Neuronal stem cell (in vitro differentiated cells): Measurements from ENCODE around the gene STRN4.

ENCODE experiments used
- DNase-seq: peaks from one replicate; pipeline ENCODE4 v3.0.0-alpha.2; 2013; ENCODE audit warnings: low spot score
- H2AFZ ChIP-seq: one replicate; pipeline ENCODE4 v1.6.1; 2013; ENCODE audit warnings: mild to moderate bottlenecking, low read length, inconsistent platforms
- H2AK5ac ChIP-seq: 2 replicates; pipeline ENCODE4 v1.6.1; 2013; ENCODE audit warnings: low read depth, mild to moderate bottlenecking, inconsistent platforms, low read length, moderate library complexity, mixed read lengths
- H2BK120ac ChIP-seq: 2 replicates; pipeline ENCODE4 v1.6.1; 2013; ENCODE audit warnings: low read depth, mild to moderate bottlenecking, inconsistent platforms, low read length, moderate library complexity, mixed read lengths
- H2BK12ac ChIP-seq: one replicate; pipeline ENCODE4 v1.6.1; 2013; ENCODE audit warnings: low read length, inconsistent platforms
- H2BK15ac ChIP-seq: 2 replicates; pipeline ENCODE4 v1.6.1; 2013; ENCODE audit warnings: mild to moderate bottlenecking, low read length, inconsistent platforms, mixed read lengths
- H2BK5ac ChIP-seq: one replicate; pipeline ENCODE4 v1.6.1; 2013; ENCODE audit warnings: inconsistent platforms, mild to moderate bottlenecking, low read length, moderate library complexity
- H3K14ac ChIP-seq: one replicate; pipeline ENCODE4 v1.6.1; 2013; ENCODE audit warnings: low read length, inconsistent platforms
- H3K18ac ChIP-seq: 2 replicates; pipeline ENCODE4 v1.6.1; 2013; ENCODE audit warnings: low read length, inconsistent platforms
- H3K23ac ChIP-seq: 2 replicates; pipeline ENCODE4 v1.6.1; 2013; ENCODE audit warnings: low read depth, mild to moderate bottlenecking, mixed read lengths, low read length, inconsistent platforms; ENCODE audit not compliant: poor library complexity
- H3K27ac ChIP-seq: replicated peaks from 3 replicates; pipeline ENCODE4 v1.5.1; 2013; ENCODE audit warnings: low read length, inconsistent platforms
- H3K27me3 ChIP-seq, 3 experiments: 2 replicates each; pipeline ENCODE4 v1.6.1; 2013; ENCODE audit warnings: low read length in 3 of 3, mild to moderate bottlenecking in 2 of 3, inconsistent platforms in 1 of 3, low read depth in 1 of 3, mixed read lengths in 1 of 3, moderate library complexity in 1 of 3; ENCODE audit not compliant: control insufficient read depth in 3 of 3, insufficient read depth in 3 of 3
- H3K36me3 ChIP-seq, 2 donors: replicated peaks in 1 of 2; 2 replicates each; pipeline ENCODE4 v1.6.1; 2013; ENCODE audit warnings: low read length in 2 of 2; ENCODE audit not compliant: control insufficient read depth in 2 of 2, insufficient read depth in 2 of 2
- H3K4ac ChIP-seq: 2 replicates; pipeline ENCODE4 v1.6.1; 2013; ENCODE audit warnings: inconsistent platforms, mild to moderate bottlenecking, low read length, moderate library complexity
- H3K4me1 ChIP-seq, 2 donors: 1 replicate in 1 of 2; 2 replicates in 1 of 2; pipeline ENCODE4 v1.6.1; 2013; ENCODE audit warnings: low read length in 2 of 2, low read depth in 1 of 2; ENCODE audit not compliant: control insufficient read depth in 2 of 2, insufficient read depth in 1 of 2
- H3K4me2 ChIP-seq: one replicate; pipeline ENCODE4 v1.6.1; 2013; ENCODE audit warnings: mild to moderate bottlenecking, low read length, inconsistent platforms; ENCODE audit not compliant: insufficient read depth, poor library complexity, severe bottlenecking
- H3K4me3 ChIP-seq, 2 donors: 2 replicates each; pipeline ENCODE4 v1.5.1; 2013; ENCODE audit warnings: low read length in 2 of 2, mild to moderate bottlenecking in 2 of 2, inconsistent platforms in 1 of 2, moderate library complexity in 1 of 2
- H3K79me1 ChIP-seq: one replicate; pipeline ENCODE4 v1.6.1; 2013; ENCODE audit warnings: low read depth, mild to moderate bottlenecking, inconsistent platforms, low read length, moderate library complexity
- H3K9ac ChIP-seq: one replicate; pipeline ENCODE4 v1.6.1; 2013; ENCODE audit warnings: mild to moderate bottlenecking, low read depth, low read length, inconsistent platforms; ENCODE audit not compliant: poor library complexity
- H3K9me3 ChIP-seq, 2 donors: replicated peaks in 1 of 2; 2 replicates each; pipeline versions ENCODE3 to v1.6.1; 2013; ENCODE audit warnings: low read length in 2 of 2, mild to moderate bottlenecking in 2 of 2, inconsistent platforms in 1 of 2, low read depth in 1 of 2, mixed read lengths in 1 of 2, moderate library complexity in 1 of 2; ENCODE audit not compliant: control insufficient read depth in 2 of 2, insufficient read depth in 1 of 2
- H4K8ac ChIP-seq: one replicate; pipeline ENCODE4 v1.6.1; 2013; ENCODE audit warnings: low read depth, mild to moderate bottlenecking, inconsistent platforms, low read length, moderate library complexity
- H4K91ac ChIP-seq: one replicate; pipeline ENCODE4 v1.6.1; 2013; ENCODE audit warnings: low read length, low read depth, mild to moderate bottlenecking, inconsistent platforms; ENCODE audit not compliant: poor library complexity
- WGBS, 2 donors: extraction: QIAGEN DNeasy Blood & Tissue Kit; methylation state at CpG; one replicate each; pipeline ENCODE4 v1.1.7; 2013; ENCODE audit warnings: missing lambda C conversion rate in 2 of 2, mixed read lengths in 1 of 2; ENCODE audit not compliant: insufficient read length in 2 of 2, insufficient replicate concordance in 1 of 2; ENCODE audit errors: extremely low coverage in 2 of 2; 5-methylcytosine and 5-hydroxymethylcytosine counted together

The STRN4 gene

DNA sequence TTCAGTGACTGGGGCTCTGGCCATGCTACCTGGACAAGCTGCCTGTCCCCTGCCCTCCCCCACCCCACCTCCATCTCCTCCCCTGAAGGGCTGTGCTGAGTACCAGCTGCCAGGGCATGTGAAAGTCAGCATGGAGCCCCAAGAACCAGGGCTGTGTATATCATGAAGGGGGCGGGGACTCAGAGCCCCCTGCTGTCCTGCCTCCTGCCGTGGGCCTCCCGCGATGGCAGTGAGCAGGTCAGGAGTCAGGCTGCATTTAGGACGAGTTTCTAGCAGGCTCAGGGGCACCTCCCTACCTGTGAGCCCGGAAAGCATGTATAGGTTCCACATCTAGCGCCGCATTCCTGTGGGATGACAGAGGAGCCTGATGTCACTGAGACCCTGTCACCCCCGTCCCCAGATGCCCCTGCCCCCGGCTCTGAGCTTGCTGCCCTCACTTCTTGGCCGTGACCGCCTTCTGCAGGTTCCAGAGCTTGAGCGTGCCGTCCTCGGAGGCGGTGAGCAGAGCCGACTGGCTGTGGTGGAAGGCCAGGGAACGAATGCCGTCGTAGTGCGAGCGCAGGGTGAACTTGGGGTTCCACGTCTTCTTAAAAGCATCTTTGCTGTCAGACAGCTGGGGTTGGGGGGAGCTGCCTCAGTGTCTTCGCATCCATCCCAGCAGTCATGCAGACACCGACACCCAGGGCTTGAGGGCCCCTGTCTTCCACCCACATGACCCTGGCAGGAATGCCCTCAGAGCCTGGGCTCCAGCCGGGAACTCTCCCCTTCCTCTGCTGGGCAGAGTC is 21.0 kb downstream of the STRN4 start:
- H2BK120ac ChIP-seq: no peak overlapping the region
- H3K4me3 ChIP-seq: no peak overlapping the region
- no peak overlapping the region for H3K9ac ChIP-seq
- H3K18ac ChIP-seq: no peak overlapping the region
- H2BK15ac ChIP-seq: no peak overlapping the region
- no peak overlapping the region for H2BK5ac ChIP-seq
- no peak for DNase-seq
- H3K79me1 ChIP-seq: peaks cover 11% of the 10 kb centered on the region
- H3K27ac ChIP-seq: no peak overlapping the region
- H4K91ac ChIP-seq: no peak overlapping the region
- H4K8ac ChIP-seq: no peak overlapping the region
- no peak overlapping the region for H3K4me2 ChIP-seq
- peak overlapping the region; percentile 63 for H3K23ac ChIP-seq
- no peaks in the 10 kb centered on the region for H3K9me3 ChIP-seq
- no peaks in the 10 kb centered on the region for H3K4me1 ChIP-seq
- peaks cover 93 to 100% of the 10 kb centered on the region in 2 donors for H3K36me3 ChIP-seq
- H2AK5ac ChIP-seq: no peak overlapping the region
- H3K14ac ChIP-seq: no peak overlapping the region
- no peak overlapping the region for H3K4ac ChIP-seq
- WGBS, 2 donors: no CpG with 5 or more reads among the region's 26 CpGs
- no peaks in the 10 kb centered on the region for H3K27me3 ChIP-seq
- no peak overlapping the region for H2BK12ac ChIP-seq
- H2AFZ ChIP-seq: no peak overlapping the region

DNA sequence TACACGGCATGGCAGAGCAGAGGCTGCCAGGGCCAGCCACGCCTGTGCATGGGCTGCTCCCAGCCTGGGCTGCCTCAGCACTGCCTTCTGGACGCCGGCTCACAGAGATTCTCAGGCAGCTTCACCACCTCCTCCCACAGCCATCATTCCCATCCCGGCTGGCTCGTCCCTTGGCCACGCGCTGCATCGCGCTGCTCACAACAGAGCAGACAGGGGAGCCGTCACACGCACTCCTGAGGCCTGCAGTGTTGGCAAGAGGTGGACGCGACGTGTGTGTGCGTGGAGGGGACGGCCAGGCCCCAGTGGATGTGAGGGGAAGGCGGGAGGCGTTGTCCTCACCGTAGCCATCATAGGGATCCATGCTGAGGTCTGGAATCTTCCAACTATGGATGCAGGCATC is 21.8 kb downstream of the STRN4 start:
- H3K9me3 ChIP-seq: no peaks in the 10 kb centered on the region
- no peak overlapping the region for H2AK5ac ChIP-seq
- no peaks in the 10 kb centered on the region for H3K4me1 ChIP-seq
- H4K8ac ChIP-seq: no peak overlapping the region
- H3K14ac ChIP-seq: peak overlapping the region; percentile 82
- no peak overlapping the region for H3K18ac ChIP-seq
- peak overlapping the region; percentile 89 for H3K23ac ChIP-seq
- H2BK5ac ChIP-seq: peak overlapping the region; percentile 24
- no peak overlapping the region for H2BK120ac ChIP-seq
- DNase-seq: no peak
- H3K4me2 ChIP-seq: no peak overlapping the region
- no peak overlapping the region for H3K9ac ChIP-seq
- H2BK15ac ChIP-seq: no peak overlapping the region
- H2AFZ ChIP-seq: no peak overlapping the region
- no peaks in the 10 kb centered on the region for H3K27me3 ChIP-seq
- peak overlapping the region in 1 of 2 donors; percentile 61 for H3K4me3 ChIP-seq
- no peak overlapping the region for H4K91ac ChIP-seq
- H2BK12ac ChIP-seq: no peak overlapping the region
- no CpG with 5 or more reads among the region's 20 CpGs for WGBS, 2 donors
- no peak overlapping the region for H3K27ac ChIP-seq
- peaks cover 89 to 99% of the 10 kb centered on the region in 2 donors for H3K36me3 ChIP-seq
- peaks cover 11% of the 10 kb centered on the region for H3K79me1 ChIP-seq
- no peak overlapping the region for H3K4ac ChIP-seq

DNA sequence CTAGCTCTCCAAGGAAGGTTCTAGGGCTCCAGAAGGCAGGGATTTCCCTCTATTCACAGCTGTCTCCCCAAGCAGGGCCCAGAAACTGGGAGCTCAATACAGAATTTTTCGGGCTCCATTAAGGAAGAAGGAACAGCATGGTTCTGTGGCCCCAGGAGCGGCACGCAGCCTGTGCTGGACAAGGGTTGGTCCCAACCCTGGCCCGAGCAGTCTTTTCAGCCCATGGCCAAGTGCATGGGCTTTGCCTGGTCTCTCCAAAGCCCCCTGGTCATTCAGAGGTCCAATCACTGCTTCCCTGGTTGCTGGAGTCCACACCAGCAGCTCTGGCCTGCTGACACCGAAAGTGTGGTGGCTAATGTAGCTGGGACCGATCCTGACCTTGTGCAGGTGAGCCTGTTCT is 22.8 kb downstream of the STRN4 start:
- Histone ChIP-seq H2AFZ (no peak overlapping the region), H3K23ac (no peak overlapping the region), H3K36me3 (peaks cover 87 to 99% of the 10 kb centered on the region in 2 donors), H3K27ac (no peak overlapping the region), H4K91ac (no peak overlapping the region), H2BK5ac (peak overlapping the region; percentile 24), H3K27me3 (no peaks in the 10 kb centered on the region), H3K79me1 (peaks cover 8% of the 10 kb centered on the region), H3K4me2 (no peak overlapping the region), H2BK15ac (no peak overlapping the region), H2BK120ac (no peak overlapping the region), H2AK5ac (no peak overlapping the region), H3K14ac (no peak overlapping the region), H3K4me1 (no peaks in the 10 kb centered on the region), H3K4me3 (no peak overlapping the region), H4K8ac (no peak overlapping the region), H3K4ac (no peak overlapping the region), H3K18ac (no peak overlapping the region), H3K9ac (no peak overlapping the region), H2BK12ac (no peak overlapping the region), H3K9me3 (no peaks in the 10 kb centered on the region)
- WGBS, 2 donors: no CpG with 5 or more reads among the region's 6 CpGs
- DNase-seq: no peak

DNA sequence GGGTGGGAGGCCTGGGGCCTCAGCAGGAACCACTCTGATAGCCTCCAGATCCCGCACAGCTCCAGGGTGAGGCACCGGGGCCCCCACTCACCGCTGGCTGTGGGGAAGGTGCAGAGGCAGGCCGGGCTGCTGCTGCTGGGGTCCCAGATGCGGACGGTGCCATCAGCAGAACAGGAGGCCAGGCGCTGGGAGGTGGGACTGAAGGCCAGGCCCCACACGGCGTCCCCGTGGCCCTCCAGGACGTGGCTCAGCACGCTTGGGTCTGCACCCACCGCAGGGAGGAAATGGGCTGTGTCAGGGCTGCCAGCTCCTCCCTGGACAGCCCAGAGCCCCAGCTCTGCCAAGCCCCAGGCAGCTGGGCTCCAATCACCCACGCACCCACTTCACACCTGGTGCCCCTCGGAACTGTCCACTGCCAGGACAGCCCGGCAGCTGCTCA is 23.2 kb downstream of the STRN4 start:
- Histone ChIP-seq H3K4me2 (no peak overlapping the region), H3K27ac (no peak overlapping the region), H3K79me1 (peaks cover 7% of the 10 kb centered on the region), H3K9ac (no peak overlapping the region), H3K4me3 (no peak overlapping the region), H3K14ac (no peak overlapping the region), H2BK15ac (no peak overlapping the region), H2BK120ac (no peak overlapping the region), H3K18ac (no peak overlapping the region), H4K8ac (peak overlapping the region; percentile 43), H3K4me1 (no peaks in the 10 kb centered on the region), H3K36me3 (peaks cover 82 to 99% of the 10 kb centered on the region in 2 donors), H3K9me3 (no peaks in the 10 kb centered on the region), H3K27me3 (no peaks in the 10 kb centered on the region), H2AFZ (no peak overlapping the region), H2BK12ac (no peak overlapping the region), H2BK5ac (peak overlapping the region; percentile 24), H3K4ac (no peak overlapping the region), H2AK5ac (no peak overlapping the region), H3K23ac (peak overlapping the region; percentile 73), H4K91ac (no peak overlapping the region)
- WGBS, 2 donors: no CpG with 5 or more reads among the region's 16 CpGs
- DNase-seq: no peak
